Stimulated activated CD4-positive, alpha-beta T cell treated with anti-CD3 and anti-CD28 coated beads, Interleukin-15, amount 100 ng/mL, for 48 hours (primary cell): Measurements from ENCODE around the gene ESYT2.
"Not testable (repeated sequence)": the region's sequence is repeated elsewhere in the genome, so short reads cannot be mapped to it uniquely, and the experiment has no call there.

ENCODE experiments used
- DNase-seq, 2 donors: peaks; one replicate each; pipeline ENCODE4 v3.0.0-alpha.2; 2020; ENCODE audit warnings: low read depth in 2 of 2

The ESYT2 gene

GRCh38 chr7:158702196-158702595 is 127.1 kb downstream of the ESYT2 start:
- DNase-seq = no peak

- no peak for DNase-seq
Observed at GRCh38 chr7:158700008-158700407, 129.3 kb downstream of the ESYT2 start.

- no peak for DNase-seq
Observed at GRCh38 chr7:158699341-158699740, 130.0 kb downstream of the ESYT2 start.

- no peak for DNase-seq
Observed at GRCh38 chr7:158698657-158699195, 130.6 kb downstream of the ESYT2 start.

- not testable (repeated sequence) for DNase-seq
Observed at GRCh38 chr7:158697597-158697996, 131.7 kb downstream of the ESYT2 start.

- no peak for DNase-seq
Observed at GRCh38 chr7:158695726-158696452, 133.4 kb downstream of the ESYT2 start.

GRCh38 chr7:158695056-158695455 is 134.3 kb downstream of the ESYT2 start:
- no peak for DNase-seq

GRCh38 chr7:158694650-158695049 is 134.7 kb downstream of the ESYT2 start:
- no peak for DNase-seq

- DNase-seq = no peak
Observed at GRCh38 chr7:158689488-158689887, 139.8 kb downstream of the ESYT2 start.

- no peak for DNase-seq
Observed at GRCh38 chr7:158687406-158687805, 141.9 kb downstream of the ESYT2 start.

- no peak for DNase-seq
Observed at GRCh38 chr7:158685693-158686092, 143.6 kb downstream of the ESYT2 start.

GRCh38 chr7:158684329-158684728 is 145.0 kb downstream of the ESYT2 start:
- DNase-seq = no peak

GRCh38 chr7:158683541-158683940 is 145.8 kb downstream of the ESYT2 start:
- no peak for DNase-seq

GRCh38 chr7:158682456-158682855 is 146.9 kb downstream of the ESYT2 start:
- DNase-seq = no peak
